CD4-positive, alpha-beta memory T cell (primary cell): ENCODE measurements around the gene APC2. TPM values are rescaled to one million over a fixed set of nuclear protein-coding genes. Genes with fewer than 3 reads are reported as not detected.

Experiments used
- CTCF ChIA-PET: fragments of 350-600 bp; sonication (Branson Sonifier 250); formaldehyde crosslinking; loops from one replicate; lab custom pipeline; 2021; ENCODE audit warnings: inconsistent platforms; ENCODE audit not compliant: partially characterized antibody; lab: Charles Lee
- POLR2A ChIA-PET: fragments of 350-600 bp; sonication (Branson Sonifier 250); formaldehyde crosslinking; loops from one replicate; lab custom pipeline; 2021; ENCODE audit not compliant: partially characterized antibody; lab: Charles Lee
- DNase-seq, 5 donors: peaks; one replicate each; pipeline versions ENCODE4 v3.0.0 to v3.0.0-alpha.2; 2020 to 2022; ENCODE audit warnings: mixed read lengths in 1 of 5
- H3K27ac ChIP-seq: one replicate; pipeline ENCODE4 v1.7.0; 2013; ENCODE audit warnings: low read depth, low read length
- H3K27me3 ChIP-seq: 2 replicates; pipeline ENCODE4 v1.7.0; 2013; ENCODE audit warnings: mild to moderate bottlenecking, low read length, moderate library complexity; ENCODE audit not compliant: insufficient read depth
- H3K36me3 ChIP-seq: 2 replicates; pipeline ENCODE4 v1.7.0; 2013; ENCODE audit warnings: mild to moderate bottlenecking, low read length, moderate library complexity; ENCODE audit not compliant: insufficient read depth
- H3K4me1 ChIP-seq: 2 replicates; pipeline ENCODE4 v1.7.0; 2013; ENCODE audit warnings: mild to moderate bottlenecking, low read length, moderate library complexity; ENCODE audit not compliant: insufficient read depth
- H3K4me3 ChIP-seq, 2 donors: one replicate each; pipeline ENCODE4 v1.7.0; 2013; ENCODE audit warnings: low read length in 2 of 2, mild to moderate bottlenecking in 1 of 2
- H3K9me3 ChIP-seq, 2 donors: one replicate each; pipeline ENCODE4 v1.7.0; 2013; ENCODE audit warnings: low read length in 2 of 2, control low read depth in 1 of 2; ENCODE audit not compliant: control insufficient read depth in 1 of 2
- H3K27ac Mint-ChIP-seq, 7 donors: one replicate each; pipeline ENCODE4 v1.8.0; 2020 to 2021; ENCODE audit warnings: mixed read lengths in 7 of 7, mild to moderate bottlenecking in 6 of 7, inconsistent platforms in 3 of 7, moderate library complexity in 3 of 7
- H3K27me3 Mint-ChIP-seq, 2 donors: one replicate each; pipeline ENCODE4 v1.8.0; 2020 to 2021; ENCODE audit warnings: mixed read lengths in 2 of 2
- H3K36me3 Mint-ChIP-seq, 2 donors: one replicate each; pipeline ENCODE4 v1.8.0; 2020 to 2021; ENCODE audit warnings: mixed read lengths in 2 of 2, inconsistent platforms in 1 of 2, mild to moderate bottlenecking in 1 of 2
- H3K4me1 Mint-ChIP-seq, 4 donors: one replicate each; pipeline ENCODE4 v1.8.0; 2020 to 2021; ENCODE audit warnings: mixed read lengths in 4 of 4, mild to moderate bottlenecking in 1 of 4
- H3K4me3 Mint-ChIP-seq, 8 donors: one replicate each; pipeline ENCODE4 v1.8.0; 2020 to 2021; ENCODE audit warnings: mixed read lengths in 8 of 8, mild to moderate bottlenecking in 7 of 8, moderate library complexity in 6 of 8, inconsistent platforms in 3 of 8
- H3K9me3 Mint-ChIP-seq, 8 donors: one replicate each; pipeline ENCODE4 v1.8.0; 2020 to 2021; ENCODE audit warnings: mixed read lengths in 8 of 8, mild to moderate bottlenecking in 5 of 8, inconsistent platforms in 3 of 8, moderate library complexity in 1 of 8
- intact Hi-C: fragments of 100-400 bp; cut with micrococcal nuclease; formaldehyde crosslinking; loops from one replicate; pipeline ENCODE4 v1.15.1; 2023
- polyA plus RNA-seq, 2 donors: library from polyadenylated mRNA; unstranded; fragments of 300-500 nt; fragmentation: Illumina TruSeq; gene quantifications; one replicate each; pipeline ENCODE4 v1.2.3, GENCODE V29; 2021
- total RNA-seq, 2 experiments: library from RNA; stranded (reverse); gene quantifications; one replicate each; pipeline ENCODE4 v1.2.3, GENCODE V29; 2021

The APC2 gene
- total RNA-seq (not detected), polyA plus RNA-seq (not detected)

- Mint-ChIP-seq H3K4me3 (peak within 1 kb of the TSS; percentile 25 to 68 (median 42)), H3K36me3 (no peaks in the 10 kb centered on the region), H3K27me3 (peaks cover 29 to 40% of the 10 kb centered on the region in 2 donors), H3K9me3 (peaks cover 0 to 3% (median 0%) of the 10 kb centered on the region in 8 donors), H3K4me1 (peaks cover 8 to 29% (median 14%) of the 10 kb centered on the region in 4 donors), H3K27ac (peak within 1 kb of the TSS in 5 of 7 donors; percentile 17 to 77 (median 61))
- DNase-seq: peak in 2 of 5 donors; percentile 31 to 38
- H3K36me3 ChIP-seq: no peaks in the 10 kb centered on the region
- peaks cover 40% of the 10 kb centered on the region for H3K27me3 ChIP-seq
- POLR2A ChIA-PET: interaction anchor here (0.9 kb wide), 1 partner anchor 41 kb away, joined by 3 read pairs; the partner anchor contains the start of gene REEP6
- no peak within 1 kb of the TSS for H3K4me3 ChIP-seq
- H3K27ac ChIP-seq: no peak within 1 kb of the TSS
- no peaks in the 10 kb centered on the region for H3K9me3 ChIP-seq
- intact Hi-C loops: no loop called here
- H3K4me1 ChIP-seq: peaks cover 29% of the 10 kb centered on the region
- CTCF ChIA-PET: no interaction called here
These were observed at the start of gene APC2 for GRCh38 chr19:1449467-1450442. APC2 (plus strand) TSS chr19:1450121; CDS start chr19:1453002, 2,881 bp downstream.

GRCh38 chr19:1400281-1401137 lies 49.4 kb upstream of the APC2 start:
- H3K4me3 Mint-ChIP-seq: peak overlapping the region; percentile 43 to 76 (median 66)
- H3K27me3 ChIP-seq: no peaks in the 10 kb centered on the region
- CTCF ChIA-PET: no interaction called here
- no peak for DNase-seq
- H3K9me3 ChIP-seq: no peaks in the 10 kb centered on the region
- no peaks in the 10 kb centered on the region for H3K36me3 Mint-ChIP-seq
- no peaks in the 10 kb centered on the region for H3K9me3 Mint-ChIP-seq
- POLR2A ChIA-PET: interaction anchor here (1.4 kb wide), 1 partner anchor 125 kb away, joined by 4 read pairs; the partner anchor contains the start of gene FAM174C
- peaks cover 24% of the 10 kb centered on the region for H3K4me1 ChIP-seq
- no peaks in the 10 kb centered on the region for H3K27me3 Mint-ChIP-seq
- H3K27ac Mint-ChIP-seq: peak overlapping the region in 2 of 7 donors; percentile 29 to 66
- peak overlapping the region in 1 of 2 donors; percentile 52 for H3K4me3 ChIP-seq
- H3K4me1 Mint-ChIP-seq: peaks cover 1 to 13% (median 4%) of the 10 kb centered on the region in 4 donors
- H3K36me3 ChIP-seq: no peaks in the 10 kb centered on the region
- H3K27ac ChIP-seq: no peak overlapping the region
- intact Hi-C loops: no loop called here

GRCh38 chr19:1401138-1401888 lies 48.6 kb upstream of the APC2 start, which contains the start of gene GAMT:
GAMT (minus strand) TSS chr19:1401542; CDS start chr19:1401476, 66 bp downstream.
- intact Hi-C loops: no loop called here
- peak within 1 kb of the TSS in 1 of 2 donors; percentile 52 for H3K4me3 ChIP-seq
- no peaks in the 10 kb centered on the region for H3K27me3 ChIP-seq
- H3K9me3 ChIP-seq: no peaks in the 10 kb centered on the region
- Mint-ChIP-seq H3K36me3 (no peaks in the 10 kb centered on the region), H3K4me3 (peak within 1 kb of the TSS; percentile 61 to 76 (median 70)), H3K27ac (peak within 1 kb of the TSS in 1 of 7 donors; percentile 12), H3K27me3 (no peaks in the 10 kb centered on the region), H3K4me1 (peaks cover 1 to 8% (median 4%) of the 10 kb centered on the region in 4 donors), H3K9me3 (no peaks in the 10 kb centered on the region)
- ChIA-PET CTCF (no interaction called here), POLR2A (interaction anchor here (1.4 kb wide), 1 partner anchor 126 kb away, joined by 4 read pairs; the partner anchor contains the start of gene FAM174C)
- no peak within 1 kb of the TSS for H3K27ac ChIP-seq
- H3K36me3 ChIP-seq: no peaks in the 10 kb centered on the region
- peaks cover 23% of the 10 kb centered on the region for H3K4me1 ChIP-seq
- peak in 4 of 5 donors; percentile 47 to 60 (median 54) for DNase-seq

GRCh38 chr19:1401889-1402217 lies 48.1 kb upstream of the APC2 start:
- no peak for DNase-seq
- H3K36me3 Mint-ChIP-seq: no peaks in the 10 kb centered on the region
- peak overlapping the region; percentile 36 to 76 (median 64) for H3K4me3 Mint-ChIP-seq
- H3K4me3 ChIP-seq: peak overlapping the region in 1 of 2 donors; percentile 52
- H3K36me3 ChIP-seq: no peaks in the 10 kb centered on the region
- no peaks in the 10 kb centered on the region for H3K9me3 ChIP-seq
- ChIA-PET POLR2A (no interaction called here), CTCF (no interaction called here)
- H3K9me3 Mint-ChIP-seq: no peaks in the 10 kb centered on the region
- H3K27me3 Mint-ChIP-seq: no peaks in the 10 kb centered on the region
- no peak overlapping the region for H3K27ac Mint-ChIP-seq
- intact Hi-C loops: no loop called here
- H3K27ac ChIP-seq: no peak overlapping the region
- no peaks in the 10 kb centered on the region for H3K27me3 ChIP-seq
- peaks cover 4 to 12% (median 8%) of the 10 kb centered on the region in 4 donors for H3K4me1 Mint-ChIP-seq
- peaks cover 22% of the 10 kb centered on the region for H3K4me1 ChIP-seq

- H3K36me3 ChIP-seq: no peaks in the 10 kb centered on the region
- Mint-ChIP-seq H3K27ac (peak overlapping the region in 1 of 7 donors; percentile 12), H3K4me1 (peaks cover 4 to 13% (median 8%) of the 10 kb centered on the region in 4 donors), H3K36me3 (peaks cover 0 to 1% of the 10 kb centered on the region in 2 donors), H3K4me3 (peak overlapping the region; percentile 13 to 76 (median 42)), H3K9me3 (no peaks in the 10 kb centered on the region), H3K27me3 (no peaks in the 10 kb centered on the region)
- no peaks in the 10 kb centered on the region for H3K9me3 ChIP-seq
- peaks cover 22% of the 10 kb centered on the region for H3K4me1 ChIP-seq
- H3K27ac ChIP-seq: no peak overlapping the region
- intact Hi-C loops: no loop called here
- H3K4me3 ChIP-seq: no peak overlapping the region
- H3K27me3 ChIP-seq: no peaks in the 10 kb centered on the region
- DNase-seq: no peak
- CTCF ChIA-PET: no interaction called here
- POLR2A ChIA-PET: interaction anchor here (1.4 kb wide), 1 partner anchor 19 kb away, joined by 5 read pairs; the partner anchor contains the start of gene NDUFS7
These were observed 47.4 kb upstream of the APC2 start for GRCh38 chr19:1402411-1403070.
